CD4-positive, alpha-beta T cell treated with Interleukin-17A for 1 hour (primary cell): Measurements from ENCODE around the gene NFYC.
A peak's percentile ranks its signal among the peaks of the same experiment; 100 is the strongest.

ENCODE experiments used
- DNase-seq: peaks from one replicate; pipeline ENCODE4 v3.0.0-alpha.2; 2020

NFYC gene

GRCh38 chr1:40691538-40692428 lies at the start of gene NFYC:
TSS of gene NFYC (plus strand) at chr1:40691704. CDS start at chr1:40738844, 47,140 bp downstream.
- peak; percentile 98 for DNase-seq

- no peak for DNase-seq
Measured at GRCh38 chr1:40645118-40645680, 46.3 kb upstream of the NFYC start.

GRCh38 chr1:40646315-40646714 lies 45.2 kb upstream of the NFYC start:
- no peak for DNase-seq

DNA sequence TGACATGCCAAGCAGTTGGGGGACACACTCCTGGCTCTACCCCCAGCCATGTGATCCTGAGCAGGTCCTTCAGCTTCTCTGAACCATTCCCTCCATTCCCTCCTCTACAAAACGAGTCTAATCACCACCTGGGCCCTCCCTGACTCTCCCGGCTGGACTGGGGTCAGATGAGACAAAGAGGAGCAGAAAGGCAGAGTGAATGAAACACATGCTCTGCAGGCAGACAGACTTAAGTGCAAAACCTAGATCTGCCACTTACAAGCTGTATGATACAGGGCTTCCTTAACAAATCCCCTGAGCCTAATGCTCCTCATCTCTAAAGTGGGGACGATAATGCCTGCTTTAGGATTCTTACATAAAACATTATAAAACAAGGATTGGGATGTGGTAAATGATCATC lies 43.3 kb upstream of the NFYC start:
- no peak for DNase-seq

GRCh38 chr1:40648928-40649591 lies 42.4 kb upstream of the NFYC start:
- no peak for DNase-seq

GRCh38 chr1:40649592-40649930 lies 41.9 kb upstream of the NFYC start:
- no peak for DNase-seq

DNA sequence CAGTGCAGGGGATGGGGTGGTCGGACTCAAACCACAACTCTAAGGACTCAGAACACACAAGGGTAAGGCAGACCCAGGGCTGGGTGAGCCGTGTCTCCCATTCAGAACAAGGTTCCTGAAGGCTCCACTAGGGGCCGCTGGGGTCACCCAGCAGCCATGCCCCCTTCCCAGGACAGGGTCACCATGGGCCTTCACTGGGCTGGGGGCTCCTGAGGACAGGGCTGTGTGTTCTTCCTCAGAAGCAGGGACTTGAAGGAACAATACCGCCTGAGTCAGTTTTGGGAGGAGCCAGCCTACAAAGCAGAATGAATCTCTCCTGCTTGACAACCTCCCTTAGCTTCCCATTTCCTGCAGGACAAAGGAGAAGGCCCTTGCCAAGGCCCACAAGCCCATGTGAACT lies 41.4 kb upstream of the NFYC start:
- DNase-seq = no peak

DNA sequence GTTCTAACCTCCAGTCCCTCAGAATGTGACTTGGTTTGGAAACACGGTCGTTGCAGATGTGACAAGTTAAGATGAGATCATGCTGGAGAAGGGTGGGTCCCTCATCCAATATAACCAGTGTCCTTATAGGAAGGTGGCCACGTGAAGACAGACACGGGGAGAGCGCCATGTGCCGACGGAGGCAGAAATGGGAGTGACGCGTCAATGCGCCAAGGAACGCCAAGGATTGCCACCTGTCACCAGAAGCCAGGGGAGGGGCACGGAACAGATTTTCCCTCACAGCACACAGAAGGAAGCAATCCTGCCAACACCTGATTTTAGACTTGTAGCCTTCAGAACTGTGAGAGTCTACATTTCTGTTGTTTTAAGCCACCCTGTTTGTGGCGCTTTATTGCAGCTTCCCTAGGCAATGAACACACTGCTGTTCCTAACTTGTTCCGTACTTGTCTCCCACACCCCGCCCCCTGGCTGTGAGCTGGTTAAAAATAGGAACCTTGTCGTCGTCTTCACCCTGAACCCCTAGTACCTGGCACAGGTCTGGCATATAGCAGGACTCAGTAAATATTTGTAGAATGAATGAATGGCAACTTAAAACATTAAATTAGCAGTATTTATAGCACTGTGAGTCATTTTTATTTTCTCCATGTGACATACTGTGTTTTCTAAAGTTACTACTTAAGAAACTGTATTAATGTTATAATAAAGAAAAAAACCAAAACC lies 40.2 kb upstream of the NFYC start:
- DNase-seq = no peak

- DNase-seq = no peak
Measured at GRCh38 chr1:40652468-40652867, 39.0 kb upstream of the NFYC start.

DNA sequence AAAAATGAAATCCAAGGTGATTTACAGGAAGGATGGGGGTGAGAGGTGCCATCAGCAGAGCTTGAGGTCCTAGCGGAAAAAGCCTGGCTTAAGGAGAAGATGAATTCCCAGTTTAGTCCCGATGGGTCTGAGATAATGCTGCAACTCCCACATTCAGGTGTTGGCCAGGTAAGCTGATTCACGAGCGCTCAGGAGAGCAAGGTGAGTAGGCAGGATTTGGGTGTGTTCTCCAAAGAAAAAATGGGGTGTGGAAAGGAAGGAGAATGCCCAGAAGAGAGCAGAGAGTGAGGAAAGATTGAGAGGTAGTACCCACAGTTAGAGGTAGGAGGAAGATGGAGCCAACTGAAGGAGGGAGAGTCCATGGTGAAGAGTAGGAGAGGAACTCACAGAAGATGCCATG lies 38.5 kb upstream of the NFYC start:
- no peak for DNase-seq

GRCh38 chr1:40653851-40654537 lies 37.5 kb upstream of the NFYC start:
- DNase-seq = no peak

DNA sequence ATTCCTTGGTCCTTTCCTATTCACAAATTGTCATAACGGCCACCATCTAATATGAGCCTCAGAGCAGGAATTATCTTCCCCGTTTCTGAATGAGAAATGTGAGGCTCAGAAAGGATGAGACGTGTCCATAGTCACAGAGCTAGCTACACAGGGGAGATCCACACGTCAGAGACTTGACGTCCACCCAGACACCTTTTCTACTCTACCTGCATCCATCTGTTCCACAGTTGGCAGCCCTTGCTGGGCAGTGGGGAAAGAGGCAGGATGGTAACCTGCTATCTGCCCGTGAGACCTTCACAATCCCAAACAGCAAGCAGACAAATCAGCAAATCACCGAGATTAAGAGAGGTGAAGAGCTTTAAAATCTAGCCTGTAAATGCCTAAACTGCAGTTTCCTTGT lies 34.5 kb upstream of the NFYC start:
- no peak for DNase-seq

DNA sequence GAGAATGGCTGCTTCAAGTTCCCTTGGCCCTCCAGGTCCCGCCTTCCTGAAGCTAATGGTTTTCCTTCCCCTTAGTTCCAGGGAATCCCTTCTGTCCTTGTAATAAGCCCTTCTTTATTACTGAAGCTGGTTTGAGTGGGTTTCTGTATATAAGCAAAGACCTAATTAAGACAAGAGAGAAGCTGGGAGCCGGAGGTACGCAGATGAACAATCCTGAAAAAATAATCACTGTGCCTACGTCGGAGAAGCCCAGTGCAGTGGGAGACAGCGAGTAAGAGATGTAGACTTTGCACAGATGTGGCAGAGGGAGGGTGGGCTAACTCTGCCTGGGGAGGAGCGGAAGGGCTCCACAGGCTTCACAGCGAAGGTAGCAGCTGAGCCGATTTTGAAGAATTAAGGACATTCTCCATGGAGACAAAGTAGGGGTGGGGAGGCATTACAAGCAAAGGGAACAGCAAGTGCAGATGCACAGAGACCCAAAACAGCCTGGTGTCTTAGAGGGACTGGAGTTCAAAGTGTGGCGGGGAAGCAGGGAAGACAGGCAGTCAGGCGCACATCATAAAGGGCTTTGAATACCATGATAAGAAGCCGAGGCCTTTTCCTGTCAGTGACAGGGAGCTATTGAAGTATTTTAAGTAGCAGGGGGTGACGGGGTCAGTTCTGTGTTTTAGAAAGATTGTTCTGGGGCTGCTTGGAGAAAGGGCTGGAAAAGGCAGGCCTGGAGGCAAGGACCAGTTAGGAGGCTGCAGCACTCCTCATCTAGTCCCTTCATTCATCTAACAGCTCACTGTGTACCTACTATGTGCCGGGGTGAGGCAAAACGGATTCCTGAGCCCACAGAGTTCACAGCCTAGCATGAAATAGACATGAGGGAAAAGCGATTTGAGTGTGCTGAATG lies 32.5 kb upstream of the NFYC start:
- no peak for DNase-seq

DNA sequence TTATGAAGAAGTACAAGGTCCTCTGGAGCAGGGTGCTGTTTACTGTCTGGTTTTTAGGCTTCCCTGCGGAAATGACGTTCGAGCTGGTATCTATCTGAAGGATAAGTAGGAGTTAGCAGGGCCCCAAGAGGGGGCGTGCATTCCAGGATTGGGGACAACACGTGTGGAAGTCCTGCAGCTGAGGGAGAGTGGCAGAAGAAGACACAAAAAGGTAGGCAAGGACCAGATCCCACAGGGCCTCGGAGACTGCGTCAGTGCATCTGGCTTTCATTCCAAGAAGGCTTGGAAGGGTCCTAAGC lies 31.9 kb upstream of the NFYC start:
- no peak for DNase-seq

DNA sequence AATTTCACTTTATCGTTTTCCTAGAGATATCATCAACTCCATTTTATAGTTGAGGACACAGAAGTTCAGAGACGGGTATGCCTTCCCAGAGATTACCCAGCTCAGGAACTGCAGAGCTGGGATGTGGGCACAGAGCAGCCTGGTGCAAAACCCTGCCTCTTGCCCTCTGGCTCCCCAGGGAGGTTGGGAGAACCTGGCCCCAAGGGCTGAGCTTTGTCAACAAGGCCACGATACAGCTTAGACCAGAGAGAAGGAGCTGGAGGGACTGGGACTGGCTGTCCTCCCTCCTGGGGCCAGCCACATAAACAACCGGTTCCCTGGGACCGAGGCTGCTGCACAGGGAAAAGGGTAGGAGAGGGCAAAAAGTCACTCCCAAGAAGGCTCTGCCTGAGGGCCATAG lies 29.8 kb upstream of the NFYC start:
- DNase-seq = no peak

DNA sequence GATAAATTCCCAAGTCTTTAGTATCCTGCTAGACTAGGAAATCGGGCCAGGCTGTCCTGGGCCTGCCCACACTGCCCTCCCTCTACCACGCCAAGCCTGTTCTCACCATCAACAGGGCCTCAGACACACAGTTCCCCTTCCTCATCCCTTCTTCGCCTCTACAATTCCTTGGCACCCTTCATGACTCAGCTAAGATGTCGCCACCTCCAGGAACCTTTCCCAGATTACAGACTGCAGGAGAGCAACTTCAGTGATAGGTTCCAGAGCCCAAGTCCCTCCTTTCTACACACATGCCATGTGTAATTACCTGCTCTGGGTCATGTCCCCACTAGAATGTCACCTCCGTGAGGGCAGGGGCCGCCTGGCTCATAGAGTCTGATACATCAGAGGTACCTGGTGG lies 29.4 kb upstream of the NFYC start:
- DNase-seq = no peak

- no peak for DNase-seq
Measured at GRCh38 chr1:40662864-40663263, 28.6 kb upstream of the NFYC start.

- DNase-seq = no peak
Measured at GRCh38 chr1:40663324-40664166, 28.0 kb upstream of the NFYC start.

- DNase-seq = no peak
Measured at GRCh38 chr1:40664167-40664537, 27.4 kb upstream of the NFYC start.

DNA sequence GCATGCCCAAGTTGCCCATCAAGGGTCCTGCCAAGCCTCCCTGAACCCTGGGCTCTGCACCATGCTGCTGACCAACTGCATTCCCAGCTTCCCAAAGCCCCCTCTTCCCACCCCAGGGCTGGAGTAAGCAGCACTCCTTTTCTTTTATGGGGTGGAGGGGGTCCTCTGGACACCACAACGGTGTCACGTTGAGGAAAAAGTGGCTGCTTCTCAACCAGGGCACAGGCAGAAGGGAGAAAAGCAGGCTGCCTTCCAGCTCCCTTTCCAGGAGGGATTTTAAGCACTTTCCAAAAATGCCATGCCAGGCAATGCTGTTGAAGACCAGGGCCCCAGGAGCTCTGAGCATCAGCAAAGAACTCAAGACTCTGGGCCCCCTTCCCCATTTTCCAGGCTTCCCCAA lies 26.7 kb upstream of the NFYC start:
- no peak for DNase-seq
